Gastrocnemius medialis (tissue), 4 donors: Measurements from ENCODE around the gene TMEM131L. TPM values are rescaled to one million over a fixed set of nuclear protein-coding genes. Genes with fewer than 3 reads are reported as not detected.

Experiments used
- ATAC-seq, 2 donors: fragments of 150-250 bp; one replicate each; pipeline ENCODE4 v1.9.1; 2016
- DNase-seq, 2 donors: peaks; one replicate each; pipeline ENCODE4 v3.0.0-alpha.2; 2019
- H3K27ac ChIP-seq, 4 donors: fragments of 200-600 bp; sonication (generic); 1 replicate in 1 of 4; 2 replicates in 3 of 4; pipeline ENCODE4 v1.5.1; 2016 to 2018; ENCODE audit warnings: mild to moderate bottlenecking in 2 of 4, moderate library complexity in 1 of 4
- H3K27me3 ChIP-seq, 3 donors: fragments of 200-600 bp; sonication (generic) in 2 of 3; 1 replicate in 1 of 3; 2 replicates in 2 of 3; pipeline versions ENCODE4 v1.5.1 to v1.6.0; 2016 to 2019; ENCODE audit warnings: mild to moderate bottlenecking in 1 of 3, moderate library complexity in 1 of 3
- H3K36me3 ChIP-seq, 2 donors: fragments of 200-600 bp; sonication (generic) in 1 of 2; one replicate each; pipeline ENCODE4 v1.5.1; 2017 to 2018
- H3K4me1 ChIP-seq, 2 donors: fragments of 200-600 bp; sonication (generic) in 1 of 2; one replicate each; pipeline ENCODE4 v1.5.1; 2016 to 2017; ENCODE audit warnings: mild to moderate bottlenecking in 2 of 2
- H3K4me3 ChIP-seq, 4 donors: fragments of 200-600 bp; sonication (generic) in 3 of 4; 1 replicate in 1 of 4; 2 replicates in 3 of 4; pipeline ENCODE4 v1.5.1; 2016 to 2019; ENCODE audit warnings: mild to moderate bottlenecking in 2 of 4
- H3K9me3 ChIP-seq, 3 donors: fragments of 200-600 bp; sonication (generic) in 2 of 3; 1 replicate in 1 of 3; 2 replicates in 2 of 3; pipeline ENCODE4 v1.5.1; 2016 to 2019
- POLR2A ChIP-seq, 2 donors: fragments of 450-650 bp; IDR thresholded peaks; one replicate each; pipeline ENCODE4 v1.6.1; 2017; ENCODE audit warnings: antibody characterized with exemption in 2 of 2, mild to moderate bottlenecking in 2 of 2, moderate library complexity in 2 of 2
- in situ Hi-C, 4 donors: fragments of 200-750 bp; cut with MboI; loops; one replicate each; pipeline versions ENCODE4 v1.15.0 to v1.8.0; 2017; ENCODE audit warnings: low sequenced_read_pairs in 4 of 4
- intact Hi-C: fragments of 100-400 bp; cut with DNase I; formaldehyde crosslinking; loops from one replicate; pipeline ENCODE4 v1.15.1; 2023; ENCODE audit warnings: low total_unique reads
- total RNA-seq, 4 donors: library from RNA; depleted of rRNA; stranded (reverse); fragments of >200 nt; gene quantifications; one replicate each; pipeline versions ENCODE4 v1.1.0 to v1.2.3, GENCODE V29; 2016
- TF ChIP-seq, protein P1 (sequence below), 5 experiments: fragments of 450-650 bp in 3 of 5; fragments of 200-600 bp in 2 of 5; sonication (generic) in 2 of 5; IDR thresholded peaks in 4 of 5; conservative IDR thresholded peaks in 1 of 5; 1 replicate in 4 of 5; 2 replicates in 1 of 5; pipeline ENCODE4 v1.5.1; 2016 to 2019; ENCODE audit warnings: antibody characterized with exemption in 5 of 5, mild to moderate bottlenecking in 3 of 5, moderate library complexity in 3 of 5

TMEM131L gene
- total RNA-seq, 4 donors from 2014 or later: 4.6 to 21.4 (median 9.5) TPM

DNA sequence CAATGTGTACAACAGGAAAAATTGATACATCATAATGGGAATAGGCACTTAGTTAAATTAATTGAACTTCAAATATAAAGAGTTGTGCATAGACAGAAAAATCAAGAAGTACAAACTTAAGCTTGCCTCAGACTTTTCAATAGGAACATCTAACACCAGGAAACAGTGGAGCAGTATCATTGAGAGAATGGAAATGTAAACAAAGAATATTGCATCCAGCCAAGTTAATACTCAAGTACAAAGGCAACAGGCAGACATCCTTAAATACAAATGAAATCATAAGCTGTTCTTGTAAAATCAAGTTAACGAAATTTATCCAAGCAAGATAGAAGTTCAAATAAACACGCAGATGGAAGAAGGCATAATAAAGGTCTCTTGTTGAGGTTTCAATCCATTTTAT is 146.7 kb downstream of the TMEM131L start:
- TF ChIP-seq POLR2A (IDR thresholded peaks at IDR 0.05): no peak
- TF ChIP-seq, protein P1, sequence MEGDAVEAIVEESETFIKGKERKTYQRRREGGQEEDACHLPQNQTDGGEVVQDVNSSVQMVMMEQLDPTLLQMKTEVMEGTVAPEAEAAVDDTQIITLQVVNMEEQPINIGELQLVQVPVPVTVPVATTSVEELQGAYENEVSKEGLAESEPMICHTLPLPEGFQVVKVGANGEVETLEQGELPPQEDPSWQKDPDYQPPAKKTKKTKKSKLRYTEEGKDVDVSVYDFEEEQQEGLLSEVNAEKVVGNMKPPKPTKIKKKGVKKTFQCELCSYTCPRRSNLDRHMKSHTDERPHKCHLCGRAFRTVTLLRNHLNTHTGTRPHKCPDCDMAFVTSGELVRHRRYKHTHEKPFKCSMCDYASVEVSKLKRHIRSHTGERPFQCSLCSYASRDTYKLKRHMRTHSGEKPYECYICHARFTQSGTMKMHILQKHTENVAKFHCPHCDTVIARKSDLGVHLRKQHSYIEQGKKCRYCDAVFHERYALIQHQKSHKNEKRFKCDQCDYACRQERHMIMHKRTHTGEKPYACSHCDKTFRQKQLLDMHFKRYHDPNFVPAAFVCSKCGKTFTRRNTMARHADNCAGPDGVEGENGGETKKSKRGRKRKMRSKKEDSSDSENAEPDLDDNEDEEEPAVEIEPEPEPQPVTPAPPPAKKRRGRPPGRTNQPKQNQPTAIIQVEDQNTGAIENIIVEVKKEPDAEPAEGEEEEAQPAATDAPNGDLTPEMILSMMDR (IDR thresholded peaks at IDR 0.05 in 4 of 5, conservative IDR thresholded peaks at IDR 0.05 in 1 of 5): no peak
- intact Hi-C loops: no loop called here
- Histone ChIP-seq H3K4me1 (no peaks in the 10 kb centered on the region), H3K9me3 (no peaks in the 10 kb centered on the region), H3K27me3 (no peaks in the 10 kb centered on the region), H3K36me3 (peaks cover 0 to 18% of the 10 kb centered on the region in 2 donors), H3K4me3 (no peak overlapping the region), H3K27ac (no peak overlapping the region)
- ATAC-seq (no peak), DNase-seq (no peak)
- in situ Hi-C loops: no loop called here

DNA sequence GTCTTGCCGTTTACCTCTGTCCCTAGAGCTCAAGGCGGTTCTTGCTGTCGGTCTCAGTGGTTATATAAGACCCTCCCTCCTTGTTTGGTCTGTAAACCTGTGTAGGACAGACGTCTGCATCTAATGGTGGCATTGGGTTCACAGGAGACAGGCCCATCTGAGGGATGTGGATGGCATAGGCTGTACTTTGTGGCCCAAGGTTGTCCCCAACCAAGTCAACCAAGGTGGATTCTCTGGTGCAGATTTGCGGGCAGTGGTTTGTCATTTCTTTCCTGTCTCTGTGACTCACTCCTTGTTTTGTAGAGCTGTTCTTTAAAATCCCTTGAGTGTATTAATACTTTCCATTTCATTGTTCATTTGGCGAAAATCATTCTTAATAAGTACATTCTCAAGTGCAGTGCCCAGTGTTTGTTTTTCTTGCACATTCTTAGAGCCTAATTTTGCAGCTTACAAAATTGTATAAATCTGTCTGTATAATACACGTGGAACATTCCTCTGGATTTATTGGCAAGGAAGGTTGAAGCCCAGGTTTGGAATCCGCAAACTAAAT is 149.9 kb downstream of the TMEM131L start:
- H3K9me3 ChIP-seq: no peaks in the 10 kb centered on the region
- in situ Hi-C loops: no loop called here
- intact Hi-C loops: no loop called here
- no peak overlapping the region for H3K27ac ChIP-seq
- no peaks in the 10 kb centered on the region for H3K4me1 ChIP-seq
- no peak overlapping the region for H3K4me3 ChIP-seq
- H3K36me3 ChIP-seq: peaks cover 2 to 21% of the 10 kb centered on the region in 2 donors
- H3K27me3 ChIP-seq: no peaks in the 10 kb centered on the region
- ATAC-seq (no peak), DNase-seq (no peak)
- TF ChIP-seq, protein P1 (IDR thresholded peaks at IDR 0.05 in 4 of 5, conservative IDR thresholded peaks at IDR 0.05 in 1 of 5): no peak
- no peak for TF ChIP-seq POLR2A (IDR thresholded peaks at IDR 0.05)

DNA sequence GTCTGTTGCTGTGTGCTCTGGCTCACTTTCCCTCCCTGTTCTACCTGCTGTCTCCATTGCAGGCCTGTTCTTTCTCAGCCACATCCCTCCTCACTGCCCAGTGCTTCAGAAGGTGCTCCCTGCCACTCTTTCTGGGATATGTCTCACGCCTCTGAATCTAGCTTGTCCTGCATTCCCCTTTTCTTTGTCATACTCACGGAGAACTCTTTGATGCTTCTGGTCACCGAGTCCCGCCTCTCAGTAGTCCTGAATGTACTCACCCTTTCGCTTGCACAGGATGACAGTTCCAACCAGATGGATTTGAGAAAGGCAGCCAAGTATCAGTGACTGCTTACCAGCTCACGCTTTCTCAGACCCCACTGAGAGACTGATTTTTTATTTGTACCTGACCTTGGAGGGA is 152.7 kb downstream of the TMEM131L start:
- intact Hi-C loops (no loop called here), in situ Hi-C loops (no loop called here)
- Histone ChIP-seq H3K36me3 (peaks cover 2 to 24% of the 10 kb centered on the region in 2 donors), H3K4me1 (no peaks in the 10 kb centered on the region), H3K27ac (no peak overlapping the region), H3K4me3 (no peak overlapping the region), H3K27me3 (no peaks in the 10 kb centered on the region), H3K9me3 (no peaks in the 10 kb centered on the region)
- DNase-seq: no peak
- no peak for ATAC-seq
- TF ChIP-seq, protein P1 (IDR thresholded peaks at IDR 0.05 in 4 of 5, conservative IDR thresholded peaks at IDR 0.05 in 1 of 5): no peak
- TF ChIP-seq POLR2A (IDR thresholded peaks at IDR 0.05): no peak

DNA sequence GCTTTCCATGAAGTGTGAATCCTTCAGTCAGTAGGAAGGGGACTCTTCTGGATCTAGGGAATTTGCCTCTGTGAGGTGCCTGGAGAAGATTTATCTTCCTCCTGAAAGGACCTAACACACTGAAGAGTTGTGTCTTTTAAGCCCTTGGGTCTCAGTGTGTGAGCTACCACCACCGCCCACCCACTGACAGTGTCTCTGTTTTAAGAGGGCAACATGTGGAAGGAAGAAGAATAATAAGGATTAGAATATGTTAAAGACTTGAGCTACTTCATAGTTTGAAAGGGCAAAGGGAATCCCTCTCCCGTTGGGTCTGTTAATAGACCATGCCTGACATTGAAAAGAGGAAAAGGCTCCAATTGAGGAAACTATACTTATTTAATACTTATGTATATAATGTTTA is 153.7 kb downstream of the TMEM131L start:
- Histone ChIP-seq H3K4me3 (no peak overlapping the region), H3K27me3 (no peaks in the 10 kb centered on the region), H3K4me1 (no peaks in the 10 kb centered on the region), H3K9me3 (no peaks in the 10 kb centered on the region), H3K27ac (no peak overlapping the region), H3K36me3 (peaks cover 2 to 28% of the 10 kb centered on the region in 2 donors)
- ATAC-seq (no peak), DNase-seq (no peak)
- TF ChIP-seq, protein P1 (IDR thresholded peaks at IDR 0.05 in 4 of 5, conservative IDR thresholded peaks at IDR 0.05 in 1 of 5): no peak
- no peak for TF ChIP-seq POLR2A (IDR thresholded peaks at IDR 0.05)
- intact Hi-C loops: no loop called here
- in situ Hi-C loops: no loop called here

DNA sequence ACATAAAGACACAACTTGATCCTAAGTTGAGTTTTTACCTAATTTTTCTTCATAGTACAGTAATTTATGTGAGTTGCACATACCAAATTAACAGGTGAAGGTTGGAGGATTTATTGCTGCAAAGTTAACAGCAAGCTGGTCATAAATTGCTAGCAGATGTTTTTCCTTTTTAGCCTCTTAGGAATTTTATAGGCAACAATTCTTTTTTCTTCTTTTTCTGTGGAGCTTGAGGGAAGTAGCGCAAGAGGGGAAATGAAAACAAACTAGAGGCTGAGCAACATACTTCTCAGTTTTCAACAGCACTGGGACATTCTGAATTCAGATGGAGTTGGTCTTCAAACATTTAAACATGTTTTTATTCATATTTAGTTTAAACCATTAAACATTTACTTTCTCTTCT is 154.2 kb downstream of the TMEM131L start:
- ATAC-seq: no peak
- in situ Hi-C loops: no loop called here
- TF ChIP-seq, protein P1 (IDR thresholded peaks at IDR 0.05 in 4 of 5, conservative IDR thresholded peaks at IDR 0.05 in 1 of 5): no peak
- no peak for TF ChIP-seq POLR2A (IDR thresholded peaks at IDR 0.05)

More for the DNA sequence above, 154.2 kb downstream of the TMEM131L start:
- no peaks in the 10 kb centered on the region for H3K27me3 ChIP-seq
- peaks cover 2 to 32% of the 10 kb centered on the region in 2 donors for H3K36me3 ChIP-seq
- no peak overlapping the region for H3K4me3 ChIP-seq
- H3K27ac ChIP-seq: no peak overlapping the region
- no peaks in the 10 kb centered on the region for H3K9me3 ChIP-seq
- no peak for DNase-seq
- intact Hi-C loops: no loop called here
- H3K4me1 ChIP-seq: no peaks in the 10 kb centered on the region
